Parathyroid adenoma (tissue), 2 donors: ENCODE data around the gene FAM117A.
"Not testable (repeated sequence)": the region's sequence is repeated elsewhere in the genome, so short reads cannot be mapped to it uniquely, and the experiment has no call there.

Experiments
- H2AFZ ChIP-seq: fragments of 300-600 bp; sonication (generic); one replicate; pipeline ENCODE4 v1.7.0; 2017; ENCODE audit warnings: antibody characterized with exemption, mild to moderate bottlenecking
- H3K27ac ChIP-seq: fragments of 300-600 bp; sonication (generic); one replicate; pipeline ENCODE4 v1.7.0; 2017
- H3K27me3 ChIP-seq: fragments of 300-600 bp; sonication (generic); one replicate; pipeline ENCODE4 v1.7.0; 2017; ENCODE audit warnings: low read length; ENCODE audit not compliant: control insufficient read depth, insufficient read depth
- H3K36me3 ChIP-seq: fragments of 300-600 bp; sonication (generic); one replicate; pipeline ENCODE4 v1.7.0; 2017; ENCODE audit warnings: low read length; ENCODE audit not compliant: control insufficient read depth, insufficient read depth
- H3K4me1 ChIP-seq: fragments of 300-600 bp; sonication (generic); one replicate; pipeline ENCODE4 v1.7.0; 2017; ENCODE audit warnings: control low read depth
- H3K4me2 ChIP-seq: fragments of 300-600 bp; sonication (generic); one replicate; pipeline ENCODE4 v1.7.0; 2017; ENCODE audit warnings: low read length
- H3K4me3 ChIP-seq: fragments of 300-600 bp; sonication (generic); one replicate; pipeline ENCODE4 v1.7.0; 2017; ENCODE audit warnings: low read depth, low read length
- H3K79me2 ChIP-seq: fragments of 300-600 bp; sonication (generic); one replicate; pipeline ENCODE4 v1.7.0; 2017; ENCODE audit warnings: control low read depth
- H3K9ac ChIP-seq: fragments of 300-600 bp; sonication (generic); one replicate; pipeline ENCODE4 v1.7.0; 2017; ENCODE audit warnings: mild to moderate bottlenecking
- H3K9me3 ChIP-seq: fragments of 300-600 bp; sonication (generic); one replicate; pipeline ENCODE4 v1.7.0; 2017; ENCODE audit warnings: low read length; ENCODE audit not compliant: control insufficient read depth
- CTCF ChIP-seq: fragments of 300-600 bp; sonication (generic); IDR thresholded peaks from one replicate; pipeline ENCODE4 v1.7.0; 2017; ENCODE audit warnings: antibody characterized with exemption, mild to moderate bottlenecking
- donor health status: primary hyperparathyroidism.

Gene FAM117A

GRCh38 chr17:49759203-49759602, 4.7 kb downstream of the FAM117A start:
- H3K4me3 ChIP-seq = no peak overlapping the region
- peaks cover 5% of the 10 kb centered on the region for H3K4me1 ChIP-seq
- no peaks in the 10 kb centered on the region for H3K27me3 ChIP-seq
- H3K36me3 ChIP-seq = no peaks in the 10 kb centered on the region
- H3K27ac ChIP-seq = no peak overlapping the region
- no peak overlapping the region for H3K4me2 ChIP-seq
- H3K9ac ChIP-seq = no peak overlapping the region
- no peak overlapping the region for H2AFZ ChIP-seq
- no peak for TF ChIP-seq CTCF
- H3K9me3 ChIP-seq = no peaks in the 10 kb centered on the region
- H3K79me2 ChIP-seq = peaks cover 41% of the 10 kb centered on the region

- not testable (repeated sequence) for H3K4me1 ChIP-seq, H3K27me3 ChIP-seq, H3K36me3 ChIP-seq, H3K9me3 ChIP-seq, H3K27ac ChIP-seq, H3K9ac ChIP-seq, H3K4me2 ChIP-seq, H2AFZ ChIP-seq, H3K4me3 ChIP-seq
- H3K79me2 ChIP-seq = peaks cover 42% of the 10 kb centered on the region
Observed at GRCh38 chr17:49758464-49759010, 5.4 kb downstream of the FAM117A start.

GRCh38 chr17:49757151-49757777, 6.7 kb downstream of the FAM117A start:
- H3K4me1 ChIP-seq = peaks cover 5% of the 10 kb centered on the region
- no peak overlapping the region for H3K4me2 ChIP-seq
- no peaks in the 10 kb centered on the region for H3K27me3 ChIP-seq
- no peaks in the 10 kb centered on the region for H3K9me3 ChIP-seq
- H3K79me2 ChIP-seq = peaks cover 49% of the 10 kb centered on the region
- H3K36me3 ChIP-seq = no peaks in the 10 kb centered on the region
- H3K27ac ChIP-seq = no peak overlapping the region
- H3K4me3 ChIP-seq = no peak overlapping the region
- no peak overlapping the region for H2AFZ ChIP-seq
- no peak for TF ChIP-seq CTCF
- H3K9ac ChIP-seq = no peak overlapping the region

- H3K36me3 ChIP-seq = no peaks in the 10 kb centered on the region
- H3K4me1 ChIP-seq = peaks cover 5% of the 10 kb centered on the region
- H3K4me3 ChIP-seq = no peak overlapping the region
- H3K27ac ChIP-seq = no peak overlapping the region
- no peaks in the 10 kb centered on the region for H3K9me3 ChIP-seq
- no peak overlapping the region for H3K4me2 ChIP-seq
- no peak overlapping the region for H2AFZ ChIP-seq
- H3K79me2 ChIP-seq = peaks cover 53% of the 10 kb centered on the region
- no peak for TF ChIP-seq CTCF
- no peak overlapping the region for H3K9ac ChIP-seq
- no peaks in the 10 kb centered on the region for H3K27me3 ChIP-seq
Observed at GRCh38 chr17:49756323-49757150, 7.4 kb downstream of the FAM117A start.

GRCh38 chr17:49755663-49756283, 8.2 kb downstream of the FAM117A start:
- no peak for TF ChIP-seq CTCF
- no peak overlapping the region for H3K4me3 ChIP-seq
- peaks cover 57% of the 10 kb centered on the region for H3K79me2 ChIP-seq
- no peak overlapping the region for H3K4me2 ChIP-seq
- peaks cover 5% of the 10 kb centered on the region for H3K4me1 ChIP-seq
- no peak overlapping the region for H3K9ac ChIP-seq
- no peaks in the 10 kb centered on the region for H3K36me3 ChIP-seq
- no peaks in the 10 kb centered on the region for H3K9me3 ChIP-seq
- no peak overlapping the region for H2AFZ ChIP-seq
- H3K27me3 ChIP-seq = no peaks in the 10 kb centered on the region
- no peak overlapping the region for H3K27ac ChIP-seq
